ENCODE measurements around the gene RRBP1.

The RRBP1 gene

DNA sequence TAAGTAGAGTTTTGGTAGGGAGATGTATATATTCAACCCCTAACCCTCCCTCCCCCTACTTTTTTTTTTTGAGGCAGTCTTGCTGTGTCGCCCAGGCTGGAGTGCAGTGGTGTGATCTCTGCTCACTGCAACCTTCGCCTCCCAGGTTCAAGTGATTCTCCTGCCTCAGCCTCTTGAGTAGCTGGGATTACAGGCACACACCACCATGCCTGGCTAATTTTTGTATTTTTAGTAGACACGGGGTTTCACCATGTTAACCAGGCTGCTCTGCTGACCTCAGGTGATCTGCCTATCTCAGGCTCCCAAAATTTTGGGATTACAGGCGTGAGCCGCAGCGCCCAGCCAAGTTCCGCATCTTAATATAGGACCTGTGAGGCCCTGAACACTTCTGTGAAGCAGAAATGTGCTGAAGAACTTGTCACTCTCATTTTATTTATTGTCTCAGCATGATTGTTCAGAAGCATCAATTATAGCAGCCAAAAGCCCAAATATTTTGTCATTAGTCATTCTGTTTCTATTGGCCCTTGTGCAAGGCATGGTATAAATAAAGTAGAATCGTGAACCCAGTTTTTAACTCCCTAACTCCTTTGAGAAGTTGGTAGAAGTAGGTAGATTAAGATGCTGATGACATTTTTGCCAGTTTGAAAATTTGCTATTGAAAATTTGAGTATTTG lies 92.7 kb downstream of the RRBP1 start:
- peaks cover 19% of the 10 kb centered on the region for H3K4me1 ChIP-seq (ENCODE audit: insufficient read depth, poor library complexity, severe bottlenecking)
- H3K27me3 ChIP-seq (ENCODE audit: insufficient read depth, poor library complexity, severe bottlenecking) = no peaks in the 10 kb centered on the region
- no peak overlapping the region for H3K27ac ChIP-seq (ENCODE audit: poor library complexity, severe bottlenecking)
- ATAC-seq (ENCODE audit: low read depth) (no peak), DNase-seq (ENCODE audit: low spot score) (no peak)
- peaks cover 60% of the 10 kb centered on the region for H3K36me3 ChIP-seq (ENCODE audit: low read depth)
- H3K4me3 ChIP-seq (ENCODE audit: severe bottlenecking) = no peak overlapping the region
- TF ChIP-seq, protein P1, sequence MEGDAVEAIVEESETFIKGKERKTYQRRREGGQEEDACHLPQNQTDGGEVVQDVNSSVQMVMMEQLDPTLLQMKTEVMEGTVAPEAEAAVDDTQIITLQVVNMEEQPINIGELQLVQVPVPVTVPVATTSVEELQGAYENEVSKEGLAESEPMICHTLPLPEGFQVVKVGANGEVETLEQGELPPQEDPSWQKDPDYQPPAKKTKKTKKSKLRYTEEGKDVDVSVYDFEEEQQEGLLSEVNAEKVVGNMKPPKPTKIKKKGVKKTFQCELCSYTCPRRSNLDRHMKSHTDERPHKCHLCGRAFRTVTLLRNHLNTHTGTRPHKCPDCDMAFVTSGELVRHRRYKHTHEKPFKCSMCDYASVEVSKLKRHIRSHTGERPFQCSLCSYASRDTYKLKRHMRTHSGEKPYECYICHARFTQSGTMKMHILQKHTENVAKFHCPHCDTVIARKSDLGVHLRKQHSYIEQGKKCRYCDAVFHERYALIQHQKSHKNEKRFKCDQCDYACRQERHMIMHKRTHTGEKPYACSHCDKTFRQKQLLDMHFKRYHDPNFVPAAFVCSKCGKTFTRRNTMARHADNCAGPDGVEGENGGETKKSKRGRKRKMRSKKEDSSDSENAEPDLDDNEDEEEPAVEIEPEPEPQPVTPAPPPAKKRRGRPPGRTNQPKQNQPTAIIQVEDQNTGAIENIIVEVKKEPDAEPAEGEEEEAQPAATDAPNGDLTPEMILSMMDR (IDR thresholded peaks at IDR 0.05; ENCODE audit: poor library complexity, severe bottlenecking) = no peak
- H3K9me3 ChIP-seq (ENCODE audit: severe bottlenecking) = no peaks in the 10 kb centered on the region

DNA sequence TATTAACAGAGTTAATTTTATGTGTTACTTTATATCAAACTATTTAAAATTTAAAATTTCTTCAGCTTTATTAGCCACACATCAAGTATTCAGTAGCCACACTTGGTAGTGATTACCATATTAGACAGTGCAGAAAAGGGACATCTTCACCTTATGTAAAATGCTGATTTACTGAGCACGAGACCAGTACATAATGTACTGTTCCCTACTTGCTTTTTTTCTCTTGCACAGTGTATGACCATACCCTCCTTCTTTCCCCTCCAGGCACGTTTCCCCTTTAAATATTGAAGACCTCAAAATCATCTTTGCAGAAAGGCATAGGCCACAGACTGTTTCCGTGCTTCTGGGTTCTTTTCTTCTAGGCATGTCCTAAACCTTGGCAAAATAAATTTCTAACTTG lies 94.2 kb downstream of the RRBP1 start:
- no peak for DNase-seq (ENCODE audit: low spot score)
- no peak overlapping the region for H3K27ac ChIP-seq (ENCODE audit: poor library complexity, severe bottlenecking)
- TF ChIP-seq, protein P1 (IDR thresholded peaks at IDR 0.05; ENCODE audit: poor library complexity, severe bottlenecking) = no peak
- H3K36me3 ChIP-seq (ENCODE audit: low read depth) = peaks cover 68% of the 10 kb centered on the region
- no peaks in the 10 kb centered on the region for H3K9me3 ChIP-seq (ENCODE audit: severe bottlenecking)
- H3K27me3 ChIP-seq (ENCODE audit: insufficient read depth, poor library complexity, severe bottlenecking) = no peaks in the 10 kb centered on the region
- no peak for ATAC-seq (ENCODE audit: low read depth)
- no peak overlapping the region for H3K4me3 ChIP-seq (ENCODE audit: severe bottlenecking)
- peaks cover 6% of the 10 kb centered on the region for H3K4me1 ChIP-seq (ENCODE audit: insufficient read depth, poor library complexity, severe bottlenecking)

DNA sequence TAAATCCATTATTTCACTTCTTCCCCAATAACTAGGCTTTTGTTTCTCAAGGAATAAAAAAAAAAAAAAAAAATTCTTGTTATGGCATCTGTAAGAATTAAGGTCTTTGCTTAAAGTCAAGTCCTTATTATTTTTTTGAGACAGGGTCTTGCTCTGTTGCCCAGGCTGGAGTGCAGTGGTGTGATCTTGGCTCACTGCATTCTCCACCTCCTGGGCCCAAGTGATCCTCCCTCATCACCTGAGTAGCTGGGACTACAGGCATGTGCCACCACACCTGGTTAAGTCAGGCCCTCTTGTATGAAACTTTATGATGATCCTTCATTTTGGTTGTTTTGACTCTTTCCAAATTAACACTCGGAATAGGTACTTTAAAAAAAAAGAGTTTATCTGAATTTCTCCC lies 94.9 kb downstream of the RRBP1 start:
- ATAC-seq (ENCODE audit: low read depth) = no peak

DNA sequence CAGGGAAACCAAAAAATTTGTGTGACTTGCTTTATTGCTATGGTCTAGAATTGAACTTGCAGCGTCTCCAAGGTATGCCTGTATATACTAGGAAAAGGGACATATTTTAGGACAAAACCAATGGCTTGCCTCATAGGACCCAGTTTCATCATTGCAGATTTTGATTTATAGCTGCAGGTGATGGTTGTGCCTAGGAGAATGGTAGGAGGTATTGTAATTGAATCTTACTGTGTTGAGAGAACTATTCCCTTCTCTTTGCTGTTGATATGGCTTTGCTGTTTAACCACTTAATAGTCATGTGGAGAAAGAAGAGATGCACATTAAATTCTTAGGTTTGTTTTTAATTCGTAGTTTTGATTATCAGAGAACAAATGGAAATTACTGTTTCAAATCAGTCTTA lies 95.8 kb downstream of the RRBP1 start:
- Histone ChIP-seq H3K36me3 (ENCODE audit: low read depth) (peaks cover 62% of the 10 kb centered on the region), H3K27ac (ENCODE audit: poor library complexity, severe bottlenecking) (no peak overlapping the region), H3K9me3 (ENCODE audit: severe bottlenecking) (no peaks in the 10 kb centered on the region), H3K27me3 (ENCODE audit: insufficient read depth, poor library complexity, severe bottlenecking) (no peaks in the 10 kb centered on the region), H3K4me3 (ENCODE audit: severe bottlenecking) (no peak overlapping the region), H3K4me1 (ENCODE audit: insufficient read depth, poor library complexity, severe bottlenecking) (peaks cover 7% of the 10 kb centered on the region)
- TF ChIP-seq, protein P1 (IDR thresholded peaks at IDR 0.05; ENCODE audit: poor library complexity, severe bottlenecking) = no peak
- DNase-seq (ENCODE audit: low spot score) (no peak), ATAC-seq (ENCODE audit: low read depth) (no peak)

More for the DNA sequence above, 94.9 kb downstream of the RRBP1 start:
- no peaks in the 10 kb centered on the region for H3K27me3 ChIP-seq (ENCODE audit: insufficient read depth, poor library complexity, severe bottlenecking)
- H3K4me1 ChIP-seq (ENCODE audit: insufficient read depth, poor library complexity, severe bottlenecking) = peaks cover 7% of the 10 kb centered on the region
- peaks cover 69% of the 10 kb centered on the region for H3K36me3 ChIP-seq (ENCODE audit: low read depth)
- TF ChIP-seq, protein P1 (IDR thresholded peaks at IDR 0.05; ENCODE audit: poor library complexity, severe bottlenecking) = no peak
- H3K27ac ChIP-seq (ENCODE audit: poor library complexity, severe bottlenecking) = no peak overlapping the region
- DNase-seq (ENCODE audit: low spot score) = no peak
- H3K9me3 ChIP-seq (ENCODE audit: severe bottlenecking) = no peaks in the 10 kb centered on the region
- no peak overlapping the region for H3K4me3 ChIP-seq (ENCODE audit: severe bottlenecking)

DNA sequence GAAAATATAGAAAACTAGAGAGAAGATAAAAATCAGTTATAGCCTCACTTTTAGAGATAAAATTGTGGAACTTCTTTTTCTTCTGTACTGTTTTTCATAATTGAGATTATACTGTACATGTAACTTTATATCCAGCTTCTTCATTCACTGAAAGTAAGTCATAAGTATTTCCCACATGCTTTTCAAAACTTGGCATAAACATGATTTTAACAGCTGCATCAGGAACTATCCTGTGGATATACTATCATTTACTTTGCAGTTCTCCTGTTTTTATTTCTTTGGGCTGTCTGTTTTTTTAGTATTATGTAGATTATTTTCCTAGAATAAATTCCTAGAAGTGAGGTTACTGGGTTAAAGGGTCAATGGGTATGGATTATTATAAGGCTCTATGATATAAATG lies 97.4 kb downstream of the RRBP1 start:
- ATAC-seq (ENCODE audit: low read depth) (no peak), DNase-seq (ENCODE audit: low spot score) (no peak)
- no peaks in the 10 kb centered on the region for H3K9me3 ChIP-seq (ENCODE audit: severe bottlenecking)
- H3K4me3 ChIP-seq (ENCODE audit: severe bottlenecking) = no peak overlapping the region
- TF ChIP-seq, protein P1 (IDR thresholded peaks at IDR 0.05; ENCODE audit: poor library complexity, severe bottlenecking) = no peak
- H3K4me1 ChIP-seq (ENCODE audit: insufficient read depth, poor library complexity, severe bottlenecking) = peaks cover 12% of the 10 kb centered on the region
- H3K27ac ChIP-seq (ENCODE audit: poor library complexity, severe bottlenecking) = no peak overlapping the region
- no peaks in the 10 kb centered on the region for H3K27me3 ChIP-seq (ENCODE audit: insufficient read depth, poor library complexity, severe bottlenecking)
- H3K36me3 ChIP-seq (ENCODE audit: low read depth) = peaks cover 58% of the 10 kb centered on the region
